IPS-NIHi11 (cell line): ENCODE measurements around the gene AUTS2.
A peak's percentile ranks its signal among the peaks of the same experiment; 100 is the strongest.
"Not testable (repeated sequence)": the region's sequence is repeated elsewhere in the genome, so short reads cannot be mapped to it uniquely, and the experiment has no call there.

ENCODE experiments used
- DNase-seq: peaks from one replicate; pipeline ENCODE4 v3.0.0; 2012; ENCODE audit warnings: mixed read lengths, low spot score

AUTS2 gene

GRCh38 chr7:69761290-69761922 lies 163.1 kb downstream of the AUTS2 start:
- DNase-seq, result no peak

- DNase-seq, result no peak
These were observed 164.6 kb downstream of the AUTS2 start for GRCh38 chr7:69762821-69763352.

GRCh38 chr7:69763513-69763912 lies 165.2 kb downstream of the AUTS2 start:
- no peak for DNase-seq

GRCh38 chr7:69764147-69764546 lies 165.9 kb downstream of the AUTS2 start:
- DNase-seq, result no peak

- DNase-seq, result no peak
These were observed 166.4 kb downstream of the AUTS2 start for GRCh38 chr7:69764681-69765080.

GRCh38 chr7:69765879-69766278 lies 167.6 kb downstream of the AUTS2 start:
- no peak for DNase-seq

- no peak for DNase-seq
These were observed 170.8 kb downstream of the AUTS2 start for GRCh38 chr7:69768986-69769595.

GRCh38 chr7:69769826-69770225 lies 171.6 kb downstream of the AUTS2 start:
- DNase-seq, result no peak

- no peak for DNase-seq
These were observed 172.3 kb downstream of the AUTS2 start for GRCh38 chr7:69770613-69771012.

GRCh38 chr7:69772718-69773436 lies 174.6 kb downstream of the AUTS2 start:
- DNase-seq, result no peak

GRCh38 chr7:69773535-69774225 lies 175.4 kb downstream of the AUTS2 start:
- no peak for DNase-seq

GRCh38 chr7:69775231-69775771 lies 177.0 kb downstream of the AUTS2 start:
- DNase-seq, result no peak

- DNase-seq, result no peak
These were observed 178.3 kb downstream of the AUTS2 start for GRCh38 chr7:69776611-69777010.

GRCh38 chr7:69778138-69778537 lies 179.9 kb downstream of the AUTS2 start:
- no peak for DNase-seq

- peak; percentile 39 for DNase-seq
These were observed 182.1 kb downstream of the AUTS2 start for GRCh38 chr7:69780379-69780778.

GRCh38 chr7:69781412-69781846 lies 183.2 kb downstream of the AUTS2 start:
- no peak for DNase-seq

GRCh38 chr7:69782917-69783684 lies 184.8 kb downstream of the AUTS2 start:
- DNase-seq, result no peak

GRCh38 chr7:69786130-69786529 lies 187.9 kb downstream of the AUTS2 start:
- not testable (repeated sequence) for DNase-seq

- no peak for DNase-seq
These were observed 188.6 kb downstream of the AUTS2 start for GRCh38 chr7:69786730-69787395.

GRCh38 chr7:69787736-69788431 lies 189.6 kb downstream of the AUTS2 start:
- DNase-seq, result no peak
